Ascending aorta (tissue), 2 donors: ENCODE data around the gene CLIP1. TPM values are rescaled to one million over a fixed set of nuclear protein-coding genes. Genes with fewer than 3 reads are reported as not detected.
A peak's percentile ranks its signal among the peaks of the same experiment; 100 is the strongest.

Experiments
- DNase-seq, 2 donors: peaks; one replicate each; pipeline ENCODE4 v3.0.0-alpha.2; 2019; ENCODE audit warnings: low spot score in 2 of 2
- H3K27ac ChIP-seq, 2 donors: fragments of 200-600 bp; sonication (generic); one replicate each; pipeline ENCODE4 v1.5.1; 2016 to 2017; ENCODE audit warnings: mild to moderate bottlenecking in 1 of 2
- H3K27me3 ChIP-seq: fragments of 200-600 bp; sonication (generic); one replicate; pipeline ENCODE4 v1.5.1; 2017
- H3K36me3 ChIP-seq, 2 donors: fragments of 200-600 bp; sonication (generic); one replicate each; pipeline ENCODE4 v1.5.1; 2016
- H3K4me1 ChIP-seq, 2 donors: fragments of 200-600 bp; sonication (generic); one replicate each; pipeline ENCODE4 v1.5.1; 2016 to 2017; ENCODE audit warnings: mild to moderate bottlenecking in 1 of 2
- H3K4me3 ChIP-seq, 2 donors: fragments of 200-600 bp; sonication (generic); one replicate each; pipeline ENCODE4 v1.5.1; 2016 to 2017; ENCODE audit warnings: mild to moderate bottlenecking in 1 of 2
- H3K9me3 ChIP-seq, 2 donors: fragments of 200-600 bp; sonication (generic); one replicate each; pipeline ENCODE4 v1.5.1; 2016
- intact Hi-C: fragments of 100-400 bp; cut with DNase I; formaldehyde crosslinking; loops from one replicate; pipeline ENCODE4 v1.15.1; 2023
- total RNA-seq: library from RNA; depleted of rRNA; stranded (reverse); fragments of >200 nt; gene quantifications from one replicate; pipeline ENCODE4 v1.1.0, GENCODE V29; 2016
- TF ChIP-seq, protein P1 (sequence below), 3 experiments: fragments of 200-600 bp in 2 of 3; fragments of 450-650 bp in 1 of 3; sonication (generic) in 2 of 3; IDR thresholded peaks; one replicate each; pipeline ENCODE4 v1.5.1; 2016 to 2019; ENCODE audit warnings: antibody characterized with exemption in 3 of 3, mild to moderate bottlenecking in 1 of 3, moderate library complexity in 1 of 3

Gene CLIP1
- total RNA-seq, 1 donor from 2014 or later = 44.7 TPM

DNA sequence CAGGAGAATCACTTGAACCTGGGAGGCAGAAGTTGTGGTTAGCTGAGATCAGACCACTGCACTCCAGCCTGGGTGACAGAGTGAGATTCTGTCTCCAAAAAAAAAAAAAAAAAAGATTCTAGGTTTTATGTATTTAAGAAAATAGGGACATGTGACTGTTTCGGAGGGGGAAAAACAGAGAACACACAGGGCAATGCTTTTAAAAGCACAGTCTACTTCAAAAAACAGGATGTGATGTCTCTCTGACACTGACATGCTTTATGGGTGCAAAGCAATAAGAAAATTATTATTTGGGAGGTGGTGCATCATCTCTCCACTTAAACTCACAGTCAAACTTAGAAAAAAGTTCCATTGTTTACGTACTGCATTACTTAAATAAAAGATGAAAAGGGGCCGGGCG, 28.7 kb downstream of the CLIP1 start:
- intact Hi-C loops = no loop called here
- DNase-seq = no peak
- H3K36me3 ChIP-seq = no peaks in the 10 kb centered on the region
- TF ChIP-seq, protein P1, sequence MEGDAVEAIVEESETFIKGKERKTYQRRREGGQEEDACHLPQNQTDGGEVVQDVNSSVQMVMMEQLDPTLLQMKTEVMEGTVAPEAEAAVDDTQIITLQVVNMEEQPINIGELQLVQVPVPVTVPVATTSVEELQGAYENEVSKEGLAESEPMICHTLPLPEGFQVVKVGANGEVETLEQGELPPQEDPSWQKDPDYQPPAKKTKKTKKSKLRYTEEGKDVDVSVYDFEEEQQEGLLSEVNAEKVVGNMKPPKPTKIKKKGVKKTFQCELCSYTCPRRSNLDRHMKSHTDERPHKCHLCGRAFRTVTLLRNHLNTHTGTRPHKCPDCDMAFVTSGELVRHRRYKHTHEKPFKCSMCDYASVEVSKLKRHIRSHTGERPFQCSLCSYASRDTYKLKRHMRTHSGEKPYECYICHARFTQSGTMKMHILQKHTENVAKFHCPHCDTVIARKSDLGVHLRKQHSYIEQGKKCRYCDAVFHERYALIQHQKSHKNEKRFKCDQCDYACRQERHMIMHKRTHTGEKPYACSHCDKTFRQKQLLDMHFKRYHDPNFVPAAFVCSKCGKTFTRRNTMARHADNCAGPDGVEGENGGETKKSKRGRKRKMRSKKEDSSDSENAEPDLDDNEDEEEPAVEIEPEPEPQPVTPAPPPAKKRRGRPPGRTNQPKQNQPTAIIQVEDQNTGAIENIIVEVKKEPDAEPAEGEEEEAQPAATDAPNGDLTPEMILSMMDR (IDR thresholded peaks at IDR 0.05) = no peak
- peak overlapping the region in 1 of 2 donors; percentile 14 for H3K27ac ChIP-seq
- no peak overlapping the region for H3K4me3 ChIP-seq
- H3K4me1 ChIP-seq = no peaks in the 10 kb centered on the region
- H3K27me3 ChIP-seq = no peaks in the 10 kb centered on the region
- H3K9me3 ChIP-seq = no peaks in the 10 kb centered on the region

DNA sequence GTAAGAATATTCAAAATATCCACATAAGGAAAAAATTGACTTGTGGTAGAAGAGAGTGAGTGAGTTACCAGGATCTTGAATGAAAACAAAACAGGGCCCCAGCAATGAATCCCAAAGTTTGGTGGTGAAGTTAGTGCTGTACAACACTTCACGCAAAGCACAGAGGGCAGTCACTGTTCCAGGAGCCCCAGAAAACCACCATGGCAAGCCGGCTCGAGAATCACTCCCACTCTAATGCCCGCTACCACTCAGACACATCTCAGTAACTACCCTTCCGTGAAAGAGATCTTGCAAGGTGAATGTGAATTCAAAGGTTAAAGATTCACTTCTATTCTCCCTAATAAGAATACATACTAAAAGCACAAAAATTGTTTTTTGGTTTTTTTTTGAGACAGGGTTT, 30.1 kb downstream of the CLIP1 start:
- Histone ChIP-seq H3K36me3 (no peaks in the 10 kb centered on the region), H3K4me1 (no peaks in the 10 kb centered on the region), H3K27ac (no peak overlapping the region), H3K4me3 (no peak overlapping the region), H3K9me3 (no peaks in the 10 kb centered on the region), H3K27me3 (no peaks in the 10 kb centered on the region)
- DNase-seq = no peak
- TF ChIP-seq, protein P1 (IDR thresholded peaks at IDR 0.05) = no peak
- intact Hi-C loops = no loop called here

DNA sequence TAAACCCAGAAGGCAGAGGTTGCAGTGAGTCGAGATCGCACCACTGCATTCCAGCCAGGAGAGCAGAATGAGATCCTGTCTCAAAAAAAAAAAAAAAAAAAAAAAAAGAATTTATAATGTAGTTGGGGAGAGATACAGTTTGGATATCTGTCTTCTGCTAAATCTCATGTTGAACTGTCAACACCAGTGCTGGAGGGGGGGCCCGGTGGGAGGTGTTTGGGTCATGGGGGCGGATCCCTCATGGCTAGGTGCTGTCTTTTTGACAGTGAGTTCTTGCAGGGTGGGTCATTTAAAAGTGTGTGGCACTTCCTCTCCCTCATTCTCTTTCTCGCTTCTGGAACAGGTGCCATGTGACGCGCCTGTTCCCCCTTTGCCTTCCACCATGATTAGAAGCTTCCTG, 32.8 kb downstream of the CLIP1 start:
- Histone ChIP-seq H3K4me3 (no peak overlapping the region), H3K9me3 (no peaks in the 10 kb centered on the region), H3K36me3 (no peaks in the 10 kb centered on the region), H3K27ac (no peak overlapping the region), H3K27me3 (no peaks in the 10 kb centered on the region), H3K4me1 (peaks cover 0 to 9% of the 10 kb centered on the region in 2 donors)
- TF ChIP-seq, protein P1 (IDR thresholded peaks at IDR 0.05) = no peak
- DNase-seq = no peak
- intact Hi-C loops = no loop called here

DNA sequence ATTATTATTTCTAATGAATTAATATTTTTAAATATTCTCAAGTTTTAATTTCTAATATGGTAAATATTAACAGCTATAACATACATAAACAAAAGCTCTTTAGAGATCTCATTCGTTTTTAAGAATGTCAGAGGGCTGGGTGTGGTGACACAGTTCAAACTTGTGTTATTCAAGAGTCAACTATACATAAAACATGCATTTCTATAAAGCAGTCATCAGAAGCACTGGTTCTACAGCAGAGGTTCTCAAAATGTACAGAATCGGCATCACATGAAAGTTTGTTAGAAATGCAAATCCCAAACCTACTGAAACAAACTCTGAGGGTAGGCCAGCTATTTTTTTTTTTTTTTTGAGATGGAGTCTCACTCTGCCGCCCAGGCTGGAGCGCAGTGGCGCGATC, 34.6 kb downstream of the CLIP1 start:
- no peaks in the 10 kb centered on the region for H3K9me3 ChIP-seq
- no peaks in the 10 kb centered on the region for H3K27me3 ChIP-seq
- TF ChIP-seq, protein P1 (IDR thresholded peaks at IDR 0.05) = no peak
- intact Hi-C loops = no loop called here
- H3K36me3 ChIP-seq = no peaks in the 10 kb centered on the region
- peaks cover 0 to 9% of the 10 kb centered on the region in 2 donors for H3K4me1 ChIP-seq
- no peak overlapping the region for H3K4me3 ChIP-seq
- no peak overlapping the region for H3K27ac ChIP-seq
- DNase-seq = no peak

DNA sequence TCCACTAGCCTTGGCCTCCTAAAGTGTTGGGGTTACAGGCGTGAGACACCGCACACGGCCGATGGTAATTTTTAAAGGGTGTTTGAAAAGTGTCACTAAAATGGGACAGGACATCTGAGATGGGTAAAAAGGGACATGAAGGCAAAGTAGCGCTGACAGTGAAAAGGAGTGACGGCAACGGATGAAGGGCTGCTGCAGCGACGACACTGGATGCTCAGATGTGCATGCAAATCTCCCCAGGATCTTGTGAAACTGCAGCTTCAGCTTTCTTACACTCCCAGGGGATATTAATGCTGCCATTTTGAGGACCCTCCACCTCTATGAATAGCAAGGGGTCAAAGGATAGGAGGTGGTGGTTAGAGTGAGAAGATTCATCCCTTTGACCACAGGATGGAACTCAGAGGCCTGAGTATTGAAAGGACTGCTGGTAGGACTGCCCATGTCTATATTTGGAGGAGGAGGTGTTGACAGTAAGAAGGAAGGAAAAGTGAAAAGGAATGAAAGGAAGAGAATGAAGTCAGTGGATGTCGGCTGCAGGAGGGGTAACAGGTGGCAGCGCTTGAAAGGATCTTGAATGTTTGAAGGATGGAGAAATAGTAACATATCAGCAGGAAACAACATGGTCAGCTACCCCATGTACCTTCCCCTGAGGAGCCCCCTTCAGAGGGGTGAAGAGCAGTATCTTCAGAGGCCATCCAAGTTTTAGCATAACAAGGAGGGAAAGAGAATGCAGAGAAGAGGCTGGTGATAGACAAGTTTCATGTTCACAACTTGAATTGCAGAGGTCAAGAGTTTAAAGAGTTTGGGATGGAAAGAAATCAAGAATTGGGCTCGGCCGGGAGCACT, 37.1 kb downstream of the CLIP1 start:
- Histone ChIP-seq H3K4me1 (peaks cover 0 to 9% of the 10 kb centered on the region in 2 donors), H3K27me3 (no peaks in the 10 kb centered on the region), H3K4me3 (no peak overlapping the region), H3K9me3 (no peaks in the 10 kb centered on the region), H3K36me3 (peaks cover 11 to 15% of the 10 kb centered on the region in 2 donors), H3K27ac (peak overlapping the region; percentile 9 to 63)
- intact Hi-C loops = no loop called here
- TF ChIP-seq, protein P1 (IDR thresholded peaks at IDR 0.05) = no peak
- no peak for DNase-seq
